GM21526 (cell line): Measurements from ENCODE around the gene PRDM1.
A peak's percentile ranks its signal among the peaks of the same experiment; 100 is the strongest.
"Not testable (repeated sequence)": the region's sequence is repeated elsewhere in the genome, so short reads cannot be mapped to it uniquely, and the experiment has no call there.

Source experiments
- ATAC-seq: cut with Tn5 transposase; IDR thresholded peaks from one replicate; pipeline ENCODE4 v1.9.1; 2021; ENCODE audit warnings: moderate library complexity; ENCODE audit not compliant: unreplicated experiment, low FRiP score

PRDM1 gene

GRCh38 chr6:106134087-106134770, 48.1 kb downstream of the PRDM1 start:
- ATAC-seq: no peak

GRCh38 chr6:106134906-106135634, 48.9 kb downstream of the PRDM1 start:
- no peak for ATAC-seq

DNA sequence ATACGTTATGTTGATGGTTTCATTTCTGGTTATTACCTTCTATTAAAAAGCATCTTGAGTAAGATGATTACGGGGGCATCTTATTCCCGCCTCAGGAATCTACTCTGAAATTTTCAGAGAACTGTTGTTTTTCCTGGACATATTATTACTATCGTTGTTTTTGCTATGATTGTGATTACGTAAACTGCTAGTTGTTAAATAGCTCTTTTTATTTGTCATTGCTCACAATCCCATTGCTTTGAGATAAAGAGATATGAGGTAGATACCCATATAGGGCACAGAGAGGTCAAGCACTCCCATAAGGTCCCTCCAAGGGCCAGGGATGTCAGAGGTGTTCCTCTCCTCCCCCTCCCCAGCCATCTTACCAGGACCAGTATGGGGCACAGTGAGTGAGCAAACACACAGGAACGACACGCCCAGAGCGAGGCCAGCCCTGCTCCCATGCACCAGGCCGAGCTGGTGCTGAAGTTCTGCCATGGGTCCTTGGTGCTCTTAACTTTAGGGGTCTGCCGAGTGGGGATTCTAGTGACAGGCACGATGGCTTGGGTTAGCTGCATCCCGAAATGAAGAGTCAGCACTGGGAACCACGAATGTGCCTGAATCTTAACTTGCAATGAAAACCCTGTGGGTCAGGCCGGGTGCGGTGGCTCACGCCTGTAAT, 49.9 kb downstream of the PRDM1 start:
- ATAC-seq: no peak

DNA sequence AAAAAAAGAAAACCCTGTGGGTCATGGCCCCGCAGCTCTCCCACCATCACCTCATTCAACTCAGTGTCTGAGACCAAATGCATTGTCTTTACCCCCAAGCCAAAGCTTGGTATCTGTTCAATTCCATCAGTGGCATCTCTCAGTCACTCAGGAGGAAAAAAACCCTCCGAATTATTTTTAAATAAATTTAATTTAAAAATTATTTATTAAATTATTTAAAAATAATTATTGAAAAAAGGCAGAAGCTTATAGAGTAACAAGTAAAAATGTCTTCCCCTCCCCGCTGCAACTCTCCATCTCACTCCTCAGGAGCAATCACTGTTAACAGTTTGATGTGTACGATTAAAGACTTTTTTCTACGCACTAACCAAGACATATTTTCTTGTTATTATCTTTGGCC, 50.7 kb downstream of the PRDM1 start:
- ATAC-seq: no peak

- ATAC-seq: no peak
These were observed 52.0 kb downstream of the PRDM1 start for GRCh38 chr6:106138151-106138550.

GRCh38 chr6:106141441-106142237, 55.5 kb downstream of the PRDM1 start:
- ATAC-seq: peak; percentile 78

- ATAC-seq: no peak
These were observed 56.8 kb downstream of the PRDM1 start for GRCh38 chr6:106142876-106143431.

DNA sequence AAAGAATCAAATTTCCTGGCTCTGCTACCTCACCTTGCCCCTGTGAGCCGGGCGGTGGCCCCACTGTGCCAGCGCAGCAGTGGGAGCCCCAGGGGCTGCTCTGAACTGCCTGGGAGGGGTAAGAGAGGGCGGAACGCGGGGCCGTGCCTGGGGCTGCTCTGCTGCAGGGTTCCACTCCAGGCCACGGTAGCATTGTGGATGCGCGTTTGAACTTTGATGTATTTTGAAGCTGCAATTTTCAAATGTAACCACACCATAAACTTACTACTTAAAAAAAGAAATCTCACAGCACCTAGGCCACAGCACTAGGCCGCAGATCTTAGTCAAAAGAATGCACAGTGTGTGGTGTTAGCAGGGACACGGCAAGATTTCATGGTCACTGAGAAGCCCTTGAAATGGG, 57.5 kb downstream of the PRDM1 start:
- ATAC-seq: no peak

GRCh38 chr6:106145144-106145543, 59.0 kb downstream of the PRDM1 start:
- no peak for ATAC-seq

DNA sequence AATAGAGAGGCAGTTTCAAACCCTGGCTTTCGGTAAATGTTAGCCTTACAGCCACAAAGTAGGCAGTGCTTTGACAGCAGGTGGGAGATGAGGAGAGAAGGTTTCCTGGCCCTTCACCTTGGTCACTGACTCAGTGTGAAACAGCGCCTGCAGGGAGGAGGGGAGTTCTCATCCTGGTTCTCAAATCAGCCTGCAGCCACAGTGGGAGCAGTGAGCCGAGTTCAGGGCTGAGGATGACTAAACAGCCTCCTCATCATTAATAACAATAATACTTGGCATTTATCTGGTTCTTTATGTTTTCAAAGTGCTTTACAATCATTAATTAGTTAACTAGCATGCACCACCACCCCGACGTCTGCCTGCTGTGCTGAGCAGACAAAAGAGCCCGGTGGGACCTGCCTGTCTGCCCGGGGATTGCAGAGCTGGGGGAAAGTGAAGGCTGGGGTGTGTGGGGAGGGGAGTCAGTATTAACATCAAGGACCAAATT, 59.6 kb downstream of the PRDM1 start:
- ATAC-seq: peak; percentile 41

DNA sequence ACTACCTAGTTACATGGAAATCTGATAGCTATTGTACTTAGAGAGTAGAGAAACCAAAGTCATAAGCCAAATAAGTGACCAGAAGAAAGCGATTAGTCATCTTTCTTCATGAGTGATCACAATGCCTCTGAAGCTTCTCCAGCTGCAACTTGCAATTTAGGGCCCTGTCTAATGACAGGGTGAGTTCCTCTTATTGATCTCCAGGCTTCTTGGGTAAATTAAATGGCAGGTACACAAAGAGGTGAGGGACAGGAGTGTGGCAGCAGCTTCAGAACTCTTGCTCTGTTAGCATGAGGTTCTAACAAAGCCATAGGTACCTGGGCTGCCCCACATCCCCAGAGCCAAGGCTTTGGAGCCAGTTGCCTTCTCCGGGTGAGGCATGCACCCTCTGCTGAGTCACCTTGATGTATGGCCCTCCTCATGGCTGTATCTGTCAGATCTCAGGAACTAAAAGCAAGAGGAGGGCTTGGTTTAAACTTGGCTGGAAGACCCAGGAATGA, 60.8 kb downstream of the PRDM1 start:
- ATAC-seq: peak; percentile 33

GRCh38 chr6:106147476-106147875, 61.3 kb downstream of the PRDM1 start:
- ATAC-seq: no peak

DNA sequence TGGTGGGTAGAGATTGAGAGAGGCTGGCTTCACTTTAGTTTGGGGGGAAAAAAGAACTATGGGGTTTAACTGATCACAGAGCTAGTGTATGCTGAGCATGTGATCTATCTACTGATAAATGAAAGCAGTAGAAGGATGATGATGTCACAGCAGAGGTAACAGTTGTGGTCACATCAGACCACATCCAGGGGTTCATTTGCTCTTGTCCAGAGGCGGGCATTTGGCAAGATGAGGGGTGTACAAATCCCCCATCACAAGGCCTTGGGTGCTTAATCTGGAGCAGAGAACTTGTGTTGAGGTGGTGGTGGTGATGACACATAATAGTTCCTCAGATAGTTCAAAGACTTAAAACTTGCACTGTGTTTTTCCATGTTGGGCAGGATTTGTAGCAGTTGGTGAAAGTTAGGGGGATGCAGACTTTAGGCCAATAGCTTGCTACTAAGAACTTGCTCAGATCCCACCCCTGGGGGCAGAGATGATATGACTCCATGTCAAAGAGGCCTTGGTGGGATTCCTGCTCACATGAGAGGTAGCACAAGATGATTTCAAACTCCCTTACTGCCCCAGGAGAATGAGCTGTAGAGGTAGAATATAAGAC, 63.4 kb downstream of the PRDM1 start:
- no peak for ATAC-seq

GRCh38 chr6:106152476-106152875, 66.3 kb downstream of the PRDM1 start:
- not testable (repeated sequence) for ATAC-seq

GRCh38 chr6:106152952-106153351, 66.8 kb downstream of the PRDM1 start:
- ATAC-seq: no peak

DNA sequence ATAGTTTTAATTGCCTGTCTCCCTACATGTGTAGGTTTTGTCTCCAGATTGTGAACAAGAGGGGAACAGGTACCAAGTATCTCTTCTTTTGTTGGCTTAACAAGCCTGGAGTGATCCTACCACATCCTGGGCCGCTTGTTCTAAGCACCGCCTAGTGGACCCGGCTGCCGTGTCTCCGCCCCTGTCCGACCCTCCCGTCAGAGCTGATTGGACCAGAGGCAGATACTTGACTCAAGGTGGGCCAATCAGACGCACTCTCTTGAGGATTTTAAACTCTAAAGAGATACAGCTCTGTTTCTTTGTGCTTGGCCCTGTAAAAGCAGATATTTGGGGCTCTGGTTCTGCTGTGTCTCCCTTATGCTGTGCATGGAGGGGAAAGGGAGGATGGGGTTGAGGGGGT, 68.2 kb downstream of the PRDM1 start:
- ATAC-seq: no peak

DNA sequence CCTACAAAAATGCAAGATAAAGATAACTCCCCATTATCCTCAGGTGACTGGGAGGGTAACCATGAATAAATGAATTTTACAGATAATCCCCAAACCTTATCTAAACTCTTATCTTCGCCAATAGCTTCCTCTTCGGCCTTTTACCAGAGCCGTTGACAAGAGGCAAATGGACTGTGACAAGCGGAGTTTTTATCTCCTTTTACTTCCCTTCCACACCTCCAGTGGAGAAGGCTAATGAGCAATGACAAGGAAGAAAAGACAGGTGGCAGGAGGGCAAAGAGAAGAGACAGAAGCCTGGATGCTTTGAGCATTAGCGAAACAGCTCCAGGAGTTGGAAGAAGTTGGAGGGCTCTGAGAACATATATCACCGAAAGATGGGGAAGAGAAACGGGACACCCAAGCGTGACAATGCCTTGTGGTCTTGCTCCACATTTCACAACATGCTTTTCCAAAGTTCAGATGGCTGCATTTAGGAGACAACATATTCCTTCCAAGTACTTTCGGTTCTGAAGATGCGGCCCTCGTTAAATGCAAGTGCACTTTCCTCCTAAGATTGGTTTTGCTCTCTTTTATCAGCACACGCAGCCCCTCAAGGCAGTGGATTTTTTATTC, 69.2 kb downstream of the PRDM1 start:
- no peak for ATAC-seq

- ATAC-seq: no peak
These were observed 70.3 kb downstream of the PRDM1 start for GRCh38 chr6:106156413-106156812.

GRCh38 chr6:106156863-106157262, 70.7 kb downstream of the PRDM1 start:
- ATAC-seq: no peak
